GM12865 (cell line): Measurements from ENCODE around the gene ITIH3.

ENCODE experiments used
- DNase-seq: peaks from one replicate; pipeline ENCODE4 v3.0.0; 2010; ENCODE audit warnings: low read depth
- H3K4me3 ChIP-seq: 2 replicates; pipeline ENCODE4 v1.5.1; 2011; ENCODE audit warnings: mild to moderate bottlenecking, low read depth, low read length, control low read depth
- CTCF ChIP-seq: IDR thresholded peaks from 2 replicates; pipeline ENCODE4 v1.5.1; 2011; ENCODE audit warnings: low read length, control low read depth, low read depth, inconsistent platforms; ENCODE audit not compliant: insufficient read depth; ENCODE audit errors: missing control alignments

Gene ITIH3

GRCh38 chr3:52829482-52829881 lies 34.9 kb downstream of the ITIH3 start:
- no peak for DNase-seq
- TF ChIP-seq CTCF, result no peak
- no peak overlapping the region for H3K4me3 ChIP-seq

GRCh38 chr3:52829906-52830463 lies 35.4 kb downstream of the ITIH3 start:
- DNase-seq, result no peak
- no peak overlapping the region for H3K4me3 ChIP-seq
- no peak for TF ChIP-seq CTCF

GRCh38 chr3:52830535-52831258 lies 36.1 kb downstream of the ITIH3 start, which contains the start of gene ITIH4:
ITIH4 (minus strand) TSS chr3:52830672; CDS start chr3:52830642, 30 bp downstream.
- TF ChIP-seq CTCF, result no peak
- DNase-seq, result no peak
- H3K4me3 ChIP-seq, result no peak within 1 kb of the TSS

GRCh38 chr3:52831500-52832301 lies 37.1 kb downstream of the ITIH3 start:
- no peak for TF ChIP-seq CTCF
- no peak overlapping the region for H3K4me3 ChIP-seq
- DNase-seq, result no peak

- no peak overlapping the region for H3K4me3 ChIP-seq
- DNase-seq, result no peak
- no peak for TF ChIP-seq CTCF
These were observed 38.6 kb downstream of the ITIH3 start for GRCh38 chr3:52833202-52833601.

- no peak within 1 kb of the TSS for H3K4me3 ChIP-seq
- DNase-seq, result no peak
- TF ChIP-seq CTCF, result no peak
These were observed 40.4 kb downstream of the ITIH3 start, which contains the start of gene MUSTN1 for GRCh38 chr3:52834871-52835501. MUSTN1 (minus strand) TSS chr3:52835019; CDS start chr3:52834948, 71 bp downstream.
